Femur (tissue), 1 donor: ENCODE data around the gene MEAK7.

Source experiments
- DNase-seq: peaks from one replicate; pipeline ENCODE4 v3.0.0-alpha.2; 2017

Gene MEAK7

GRCh38 chr16:84486551-84487235 lies 17.8 kb downstream of the MEAK7 start:
- DNase-seq = no peak

GRCh38 chr16:84486126-84486525 lies 18.3 kb downstream of the MEAK7 start:
- DNase-seq = no peak

GRCh38 chr16:84485255-84486010 lies 19.0 kb downstream of the MEAK7 start:
- no peak for DNase-seq

- DNase-seq = peak; percentile 68
These were observed 19.7 kb downstream of the MEAK7 start for GRCh38 chr16:84484579-84485254.

- no peak for DNase-seq
These were observed 20.4 kb downstream of the MEAK7 start for GRCh38 chr16:84483882-84484565.

- no peak for DNase-seq
These were observed 21.2 kb downstream of the MEAK7 start for GRCh38 chr16:84482951-84483881.

- DNase-seq = no peak
These were observed 22.2 kb downstream of the MEAK7 start for GRCh38 chr16:84482001-84482891.

- no peak for DNase-seq
These were observed 23.3 kb downstream of the MEAK7 start for GRCh38 chr16:84481051-84481735.

- no peak for DNase-seq
These were observed 24.6 kb downstream of the MEAK7 start for GRCh38 chr16:84479716-84480450.

GRCh38 chr16:84478172-84478947 lies 26.1 kb downstream of the MEAK7 start:
- no peak for DNase-seq

GRCh38 chr16:84477661-84478060 lies 26.8 kb downstream of the MEAK7 start:
- no peak for DNase-seq

- no peak for DNase-seq
These were observed 28.1 kb downstream of the MEAK7 start for GRCh38 chr16:84476401-84476800.

GRCh38 chr16:84475643-84476240 lies 28.7 kb downstream of the MEAK7 start:
- no peak for DNase-seq

- DNase-seq = no peak
These were observed 32.5 kb downstream of the MEAK7 start for GRCh38 chr16:84471966-84472365.

- DNase-seq = no peak
These were observed 33.1 kb downstream of the MEAK7 start for GRCh38 chr16:84471316-84471715.

- DNase-seq = no peak
These were observed 36.8 kb downstream of the MEAK7 start for GRCh38 chr16:84467709-84468108.

- DNase-seq = no peak
These were observed 37.2 kb downstream of the MEAK7 start for GRCh38 chr16:84467256-84467655.

GRCh38 chr16:84466692-84467091 lies 37.8 kb downstream of the MEAK7 start:
- no peak for DNase-seq
